ENCODE data around the gene RALGPS1.

DNA sequence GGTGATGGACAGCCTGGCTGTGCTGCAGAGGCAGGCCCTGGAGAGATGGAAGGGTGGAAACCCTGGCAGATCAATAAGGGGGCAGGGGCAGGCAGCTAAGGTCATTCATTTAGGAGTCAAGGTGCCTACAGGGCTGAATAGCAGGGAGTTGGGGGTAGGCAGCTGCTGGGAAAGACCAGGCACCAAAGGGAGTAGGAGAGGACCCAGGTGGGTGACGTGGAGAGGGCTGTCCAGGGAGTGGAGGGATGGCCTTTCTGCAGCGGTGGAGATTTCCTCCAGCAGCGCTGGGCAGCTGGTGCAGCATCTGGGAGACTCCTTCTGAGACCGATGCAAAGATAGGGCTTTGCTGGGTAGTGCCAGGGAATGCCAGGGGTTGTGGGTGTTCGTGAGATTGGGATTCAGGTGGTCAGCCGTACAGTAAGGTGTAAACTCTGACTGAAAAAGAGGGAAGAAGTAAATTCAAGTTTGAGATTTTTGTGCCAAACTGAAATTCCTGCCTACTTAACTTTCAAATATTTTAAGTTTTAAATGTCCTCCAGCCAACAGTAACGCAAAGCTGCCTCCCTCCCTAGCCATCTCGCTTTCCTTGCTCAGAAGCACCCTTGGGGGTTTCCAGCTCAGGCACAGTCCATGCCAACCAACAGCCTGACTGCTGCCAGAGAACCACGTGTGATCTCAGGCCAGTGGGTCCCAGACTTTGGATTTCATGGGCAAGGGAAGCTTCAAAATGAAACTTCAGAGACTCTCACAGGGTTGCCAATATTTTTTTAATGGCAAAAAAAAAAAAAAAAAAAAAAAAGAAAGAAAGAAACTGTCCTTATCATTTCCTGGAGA, 226.5 kb downstream of the RALGPS1 start:
- TF ChIP-seq TAF1 (IDR thresholded peaks at IDR 0.05; ENCODE audit: borderline replicate concordance, low read depth, low read length) (no peak), NRF1 (IDR thresholded peaks at IDR 0.05; ENCODE audit: low read depth, low read length) (no peak), EP300 (IDR thresholded peaks at IDR 0.05; ENCODE audit: borderline replicate concordance in 1 of 2, low read depth in 1 of 2, low read length in 1 of 2) (no peak), RCOR1 (IDR thresholded peaks at IDR 0.05; ENCODE audit: low read length) (no peak), POLR2AphosphoS5 (IDR thresholded peaks at IDR 0.05; ENCODE audit: low read depth, low read length) (no peak), MEF2A (IDR thresholded peaks at IDR 0.05; ENCODE audit: borderline replicate concordance, low read depth) (no peak), MXI1 (IDR thresholded peaks at IDR 0.05; ENCODE audit: low read depth, low read length) (no peak), GATA2 (CRISPR knock-in tag; IDR thresholded peaks at IDR 0.05) (no peak), REST (IDR thresholded peaks at IDR 0.05; ENCODE audit: low read depth, low read length) (no peak)
- TF ChIP-seq, protein P1, sequence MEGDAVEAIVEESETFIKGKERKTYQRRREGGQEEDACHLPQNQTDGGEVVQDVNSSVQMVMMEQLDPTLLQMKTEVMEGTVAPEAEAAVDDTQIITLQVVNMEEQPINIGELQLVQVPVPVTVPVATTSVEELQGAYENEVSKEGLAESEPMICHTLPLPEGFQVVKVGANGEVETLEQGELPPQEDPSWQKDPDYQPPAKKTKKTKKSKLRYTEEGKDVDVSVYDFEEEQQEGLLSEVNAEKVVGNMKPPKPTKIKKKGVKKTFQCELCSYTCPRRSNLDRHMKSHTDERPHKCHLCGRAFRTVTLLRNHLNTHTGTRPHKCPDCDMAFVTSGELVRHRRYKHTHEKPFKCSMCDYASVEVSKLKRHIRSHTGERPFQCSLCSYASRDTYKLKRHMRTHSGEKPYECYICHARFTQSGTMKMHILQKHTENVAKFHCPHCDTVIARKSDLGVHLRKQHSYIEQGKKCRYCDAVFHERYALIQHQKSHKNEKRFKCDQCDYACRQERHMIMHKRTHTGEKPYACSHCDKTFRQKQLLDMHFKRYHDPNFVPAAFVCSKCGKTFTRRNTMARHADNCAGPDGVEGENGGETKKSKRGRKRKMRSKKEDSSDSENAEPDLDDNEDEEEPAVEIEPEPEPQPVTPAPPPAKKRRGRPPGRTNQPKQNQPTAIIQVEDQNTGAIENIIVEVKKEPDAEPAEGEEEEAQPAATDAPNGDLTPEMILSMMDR (IDR thresholded peaks at IDR 0.05): no peak
- TF ChIP-seq, protein P2, sequence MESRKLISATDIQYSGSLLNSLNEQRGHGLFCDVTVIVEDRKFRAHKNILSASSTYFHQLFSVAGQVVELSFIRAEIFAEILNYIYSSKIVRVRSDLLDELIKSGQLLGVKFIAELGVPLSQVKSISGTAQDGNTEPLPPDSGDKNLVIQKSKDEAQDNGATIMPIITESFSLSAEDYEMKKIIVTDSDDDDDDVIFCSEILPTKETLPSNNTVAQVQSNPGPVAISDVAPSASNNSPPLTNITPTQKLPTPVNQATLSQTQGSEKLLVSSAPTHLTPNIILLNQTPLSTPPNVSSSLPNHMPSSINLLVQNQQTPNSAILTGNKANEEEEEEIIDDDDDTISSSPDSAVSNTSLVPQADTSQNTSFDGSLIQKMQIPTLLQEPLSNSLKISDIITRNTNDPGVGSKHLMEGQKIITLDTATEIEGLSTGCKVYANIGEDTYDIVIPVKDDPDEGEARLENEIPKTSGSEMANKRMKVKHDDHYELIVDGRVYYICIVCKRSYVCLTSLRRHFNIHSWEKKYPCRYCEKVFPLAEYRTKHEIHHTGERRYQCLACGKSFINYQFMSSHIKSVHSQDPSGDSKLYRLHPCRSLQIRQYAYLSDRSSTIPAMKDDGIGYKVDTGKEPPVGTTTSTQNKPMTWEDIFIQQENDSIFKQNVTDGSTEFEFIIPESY (IDR thresholded peaks at IDR 0.05; ENCODE audit: borderline replicate concordance, low read depth): no peak
- TF ChIP-seq, protein P3, sequence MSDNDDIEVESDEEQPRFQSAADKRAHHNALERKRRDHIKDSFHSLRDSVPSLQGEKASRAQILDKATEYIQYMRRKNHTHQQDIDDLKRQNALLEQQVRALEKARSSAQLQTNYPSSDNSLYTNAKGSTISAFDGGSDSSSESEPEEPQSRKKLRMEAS (IDR thresholded peaks at IDR 0.05; ENCODE audit: low read depth): no peak
